Stimulated activated CD4-positive, alpha-beta T cell treated with anti-CD3 and anti-CD28 coated beads, Interleukin-1b, Interleukin-23, amount 100 ng/mL, for 48 hours (primary cell): ENCODE results near the gene ZNRD2.

Experiments
- DNase-seq: peaks from one replicate; pipeline ENCODE4 v3.0.0-alpha.2; 2020

Gene ZNRD2

DNA sequence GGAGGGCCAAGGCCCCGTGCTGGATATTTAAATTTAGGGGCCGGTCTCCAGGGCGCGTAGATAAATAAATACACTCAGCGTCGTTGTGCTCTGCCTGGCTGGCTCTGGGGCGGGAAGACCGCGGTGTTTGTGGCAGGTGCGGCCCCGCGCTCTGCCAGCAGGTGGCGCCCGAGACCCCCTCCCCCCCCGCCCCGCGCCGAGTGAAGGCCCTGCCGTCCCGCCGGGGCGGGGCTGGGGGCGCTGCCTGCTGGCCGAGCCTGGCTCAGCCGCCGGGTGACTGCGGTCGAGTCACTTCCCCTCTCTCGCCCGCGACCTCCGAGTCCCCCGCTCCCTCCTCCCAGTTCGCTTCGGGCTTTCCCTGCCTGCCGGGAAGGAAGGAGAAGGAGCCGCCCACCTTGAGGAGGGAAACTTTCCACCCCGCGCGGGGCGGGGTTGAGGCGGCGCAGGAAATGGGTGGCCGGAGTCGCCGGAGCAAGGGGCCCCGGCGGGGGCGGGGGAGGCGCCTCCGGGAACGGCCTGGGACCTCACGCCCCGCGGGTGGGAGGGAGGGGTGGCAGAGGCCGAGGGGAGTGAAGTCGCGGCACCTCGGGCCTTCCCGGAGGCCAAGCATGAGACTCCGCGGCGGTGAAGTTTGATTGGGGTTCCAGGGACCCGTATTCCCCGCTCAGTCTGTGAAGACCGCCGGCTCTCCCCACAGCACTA is 4.0 kb downstream of the ZNRD2 start:
- peak; percentile 94 for DNase-seq

GRCh38 chr11:65574811-65575567 is 4.7 kb downstream of the ZNRD2 start:
- no peak for DNase-seq

- peak; percentile 74 for DNase-seq
Observed at GRCh38 chr11:65575568-65576231, 5.4 kb downstream of the ZNRD2 start, which contains the start of gene EHBP1L1. EHBP1L1 (plus strand) TSS chr11:65576053; CDS start chr11:65576303, 250 bp downstream.

GRCh38 chr11:65576232-65576866 is 6.1 kb downstream of the ZNRD2 start:
- no peak for DNase-seq

DNA sequence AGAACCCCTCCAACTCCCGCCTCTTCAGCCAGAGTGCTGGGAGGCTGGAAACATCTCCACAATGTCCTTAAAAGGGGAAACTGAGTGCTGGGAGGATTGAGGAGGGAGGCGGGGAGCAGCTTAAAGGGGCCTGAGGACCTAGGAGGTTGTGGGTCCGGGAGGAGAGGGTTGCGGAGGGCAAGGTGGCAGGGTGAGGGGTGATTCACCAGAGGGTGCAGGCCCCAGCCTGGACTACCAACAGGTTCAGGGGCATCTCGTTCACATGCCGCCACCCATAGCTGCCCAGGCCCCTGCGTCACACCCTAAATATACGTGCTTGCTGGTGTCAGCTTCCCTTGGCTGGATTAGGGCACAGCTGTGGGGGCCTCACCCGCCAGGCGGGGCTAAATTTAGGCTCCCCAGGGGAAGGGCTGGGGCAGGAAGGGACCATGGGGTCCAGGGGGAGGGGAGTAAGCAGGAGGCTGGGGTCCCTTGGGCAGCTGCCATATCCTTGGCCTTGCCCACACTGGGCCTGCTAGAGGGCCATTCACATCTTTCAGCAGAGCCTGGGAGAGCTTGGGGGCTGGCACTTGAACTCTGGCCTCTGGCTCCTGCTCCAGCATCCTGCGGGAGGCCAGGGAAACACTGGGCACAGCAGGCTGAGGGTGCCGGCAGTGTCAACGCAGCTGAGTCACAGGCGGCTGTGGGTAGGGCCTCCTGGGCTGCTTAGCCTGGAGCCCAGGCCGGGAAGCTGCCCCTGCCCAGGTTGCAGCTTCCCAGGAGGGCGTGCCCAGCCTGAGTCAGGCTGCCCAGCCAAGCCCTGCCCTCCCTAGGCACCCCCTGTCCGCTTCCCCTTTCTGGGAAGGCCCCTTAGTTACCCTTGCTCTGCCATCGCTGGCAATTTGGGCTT is 6.8 kb downstream of the ZNRD2 start:
- DNase-seq, result peak; percentile 46

DNA sequence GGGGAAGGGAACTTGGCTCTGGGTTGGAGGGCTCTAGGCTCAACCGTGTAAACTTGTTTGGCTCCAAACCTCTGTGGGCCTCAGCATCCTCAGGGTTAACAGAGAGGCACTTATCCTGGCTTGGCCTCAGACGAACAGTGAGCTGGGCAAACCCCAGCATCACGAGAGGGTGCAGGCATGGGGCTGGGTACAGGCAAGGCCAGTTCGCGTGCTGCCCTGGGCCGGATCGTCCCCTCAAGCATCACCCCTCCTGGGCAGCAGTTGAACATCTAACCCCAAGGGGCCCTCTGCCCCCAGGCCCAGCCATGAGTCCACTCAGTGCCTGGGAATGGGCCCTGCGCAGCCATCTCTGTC is 7.5 kb downstream of the ZNRD2 start:
- DNase-seq, result no peak

DNA sequence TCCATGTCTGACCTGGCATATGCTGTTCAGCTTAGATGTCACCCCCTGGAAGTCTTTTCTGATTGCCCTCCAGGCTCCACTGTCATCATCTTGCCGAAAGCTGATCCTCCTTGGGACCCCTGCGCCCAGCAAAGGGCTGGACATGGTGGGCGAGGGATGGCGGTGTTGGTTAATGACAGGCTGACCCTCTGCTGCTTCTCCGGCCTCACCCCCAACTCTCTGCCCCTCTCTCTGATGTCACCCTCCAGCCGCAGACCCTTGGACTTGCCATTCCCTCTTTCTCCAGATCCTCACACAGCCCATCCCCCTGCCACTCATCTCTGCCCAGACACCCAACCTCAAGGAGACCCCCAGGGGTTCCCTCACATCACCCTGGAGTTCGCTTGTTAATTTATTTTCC is 7.9 kb downstream of the ZNRD2 start:
- DNase-seq, result no peak

- DNase-seq, result no peak
Observed at GRCh38 chr11:65578667-65579066, 8.4 kb downstream of the ZNRD2 start.

DNA sequence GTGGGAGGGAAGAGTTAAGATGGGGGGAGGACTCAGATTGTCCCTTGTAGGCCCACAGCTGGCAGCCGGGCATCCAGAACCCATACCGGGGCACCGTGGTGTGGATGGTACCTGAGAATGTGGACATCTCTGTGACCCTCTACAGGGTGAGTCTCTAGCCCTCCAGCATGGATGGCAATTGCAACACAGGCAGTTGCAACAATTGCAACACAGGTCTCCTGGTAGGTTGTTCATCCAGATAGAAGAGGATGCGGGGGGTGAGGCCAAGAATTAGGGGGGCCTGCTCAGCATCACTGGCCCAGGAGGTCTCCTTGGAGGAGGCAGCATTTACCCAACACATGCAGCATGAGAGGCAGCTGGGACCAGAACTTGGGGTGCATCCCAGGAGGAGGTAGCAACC is 9.0 kb downstream of the ZNRD2 start:
- no peak for DNase-seq

DNA sequence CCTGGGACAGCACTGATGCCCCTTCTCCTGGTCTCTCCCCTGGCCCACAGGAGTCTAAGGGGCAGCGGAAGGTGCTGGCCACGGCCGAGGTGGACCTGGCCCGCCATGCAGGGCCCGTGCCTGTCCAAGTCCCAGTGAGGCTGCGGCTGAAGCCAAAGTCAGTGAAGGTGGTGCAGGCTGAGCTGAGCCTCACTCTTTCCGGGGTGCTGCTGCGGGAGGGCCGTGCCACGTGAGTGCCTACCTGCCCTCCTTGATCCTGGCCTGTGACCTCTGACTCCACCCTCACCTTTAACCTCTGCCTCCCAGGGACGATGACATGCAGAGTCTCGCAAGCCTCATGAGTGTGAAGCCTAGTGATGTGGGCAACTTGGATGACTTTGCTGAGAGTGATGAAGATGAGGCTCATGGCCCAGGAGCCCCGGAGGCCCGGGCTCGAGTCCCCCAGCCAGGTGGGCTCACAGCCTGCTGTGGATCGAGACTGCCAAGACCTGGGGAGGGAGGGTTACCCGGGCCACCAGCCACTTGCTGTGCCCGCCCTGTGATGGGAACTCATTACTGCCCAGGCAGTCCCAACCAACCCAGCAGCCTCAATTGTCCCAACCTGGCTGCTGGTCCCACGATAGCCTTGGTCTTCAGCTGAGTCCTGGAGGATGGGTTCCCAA is 9.9 kb downstream of the ZNRD2 start:
- DNase-seq, result no peak

DNA sequence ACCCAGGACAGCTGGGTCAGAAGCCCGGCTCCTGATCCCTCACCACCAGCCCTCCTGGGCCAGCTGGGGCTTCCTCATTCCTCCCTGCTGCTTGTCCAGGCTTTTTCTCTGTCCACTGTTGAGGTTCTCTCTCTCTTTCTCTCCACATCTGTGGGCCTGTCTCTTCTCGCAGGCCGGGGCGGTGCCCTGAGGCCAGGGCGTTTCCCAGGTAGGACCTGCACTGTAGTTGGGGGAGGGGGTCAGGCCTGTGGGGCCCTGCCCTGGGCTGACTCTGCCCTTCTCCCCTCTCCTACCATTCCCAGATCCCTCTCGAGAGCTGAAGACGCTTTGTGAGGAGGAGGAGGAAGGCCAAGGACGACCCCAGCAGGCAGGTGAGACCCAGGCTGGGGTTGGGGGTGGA is 10.5 kb downstream of the ZNRD2 start:
- DNase-seq, result no peak

DNA sequence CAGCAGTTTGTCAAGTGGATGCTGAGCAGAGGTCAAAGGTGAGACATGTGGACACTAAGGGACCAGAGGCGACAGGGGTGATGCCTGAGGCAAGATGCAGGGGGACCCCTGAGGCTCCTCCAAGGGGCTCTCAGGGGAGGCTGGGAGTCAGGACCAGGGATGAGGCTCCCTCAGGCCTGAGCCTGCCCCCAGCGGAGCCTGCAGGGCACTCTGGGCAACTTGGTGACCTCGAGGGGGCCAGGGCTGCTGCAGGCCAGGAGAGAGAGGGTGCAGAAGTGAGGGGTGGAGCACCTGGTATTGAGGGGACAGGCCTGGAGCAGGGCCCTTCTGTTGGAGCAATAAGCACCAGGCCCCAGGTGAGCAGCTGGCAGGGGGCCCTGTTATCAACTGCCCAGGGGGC is 11.7 kb downstream of the ZNRD2 start:
- DNase-seq, result no peak

GRCh38 chr11:65583589-65583988 is 13.3 kb downstream of the ZNRD2 start:
- DNase-seq, result no peak

GRCh38 chr11:65584106-65584505 is 13.8 kb downstream of the ZNRD2 start:
- DNase-seq, result no peak

- no peak for DNase-seq
Observed at GRCh38 chr11:65584723-65585171, 14.5 kb downstream of the ZNRD2 start.

DNA sequence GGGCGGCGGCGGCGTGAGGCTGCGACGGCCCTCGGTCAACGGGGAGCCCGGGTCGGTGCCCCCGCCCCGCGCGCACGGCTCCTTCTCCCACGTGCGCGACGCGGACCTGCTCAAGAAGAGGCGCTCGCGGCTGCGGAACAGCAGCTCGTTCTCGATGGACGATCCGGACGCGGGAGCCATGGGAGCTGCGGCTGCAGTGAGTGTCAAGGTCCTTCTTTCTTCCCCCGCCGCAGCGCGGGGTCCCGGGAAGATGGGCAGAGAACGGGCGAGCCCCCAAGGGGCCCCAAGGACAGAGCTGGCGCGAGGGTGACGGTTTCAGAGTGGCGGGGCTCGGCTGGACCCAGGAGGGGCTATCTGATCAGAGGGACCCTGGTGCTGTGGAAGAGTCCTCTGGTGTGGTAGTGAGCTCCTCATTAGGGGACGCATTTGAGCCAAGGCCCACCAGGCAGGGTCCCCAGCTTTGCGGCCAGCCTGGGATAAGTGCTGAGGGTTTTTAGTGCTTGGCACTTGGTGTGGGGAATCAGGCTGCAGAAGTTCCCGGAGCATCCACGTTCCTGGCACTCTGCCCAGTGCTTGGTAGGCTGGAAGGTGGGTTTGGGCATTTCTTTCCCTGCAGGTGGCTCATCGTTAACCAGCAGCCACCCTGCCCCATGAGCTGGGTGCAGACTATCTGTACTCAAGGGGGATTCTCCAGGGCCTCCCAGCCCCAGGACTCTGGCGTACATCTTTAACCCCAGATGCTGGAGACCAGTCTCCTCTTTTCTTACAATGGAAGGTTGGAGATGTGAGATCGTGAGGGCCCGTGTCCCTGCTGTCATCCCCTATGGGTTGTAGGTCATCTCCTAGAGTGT is 15.3 kb downstream of the ZNRD2 start:
- DNase-seq, result no peak

DNA sequence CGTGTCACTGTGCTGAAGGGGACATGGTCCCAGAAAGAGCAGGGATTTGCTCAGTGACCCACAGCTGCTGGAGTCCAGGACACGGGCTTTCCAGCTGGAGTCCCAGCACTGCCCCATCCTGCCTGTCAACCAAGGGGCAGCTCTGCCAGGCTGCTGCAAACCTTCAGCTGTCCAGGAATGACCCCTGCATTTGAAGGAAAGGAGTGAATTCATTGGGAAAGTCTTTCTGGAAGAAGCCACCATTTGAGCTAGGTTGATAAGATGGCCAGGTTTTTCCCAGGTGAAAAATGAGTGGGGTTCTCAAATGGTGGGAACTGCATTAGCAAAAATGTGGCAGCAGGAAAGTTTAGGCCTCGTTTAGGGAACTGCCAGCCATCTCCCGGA is 16.0 kb downstream of the ZNRD2 start:
- no peak for DNase-seq

DNA sequence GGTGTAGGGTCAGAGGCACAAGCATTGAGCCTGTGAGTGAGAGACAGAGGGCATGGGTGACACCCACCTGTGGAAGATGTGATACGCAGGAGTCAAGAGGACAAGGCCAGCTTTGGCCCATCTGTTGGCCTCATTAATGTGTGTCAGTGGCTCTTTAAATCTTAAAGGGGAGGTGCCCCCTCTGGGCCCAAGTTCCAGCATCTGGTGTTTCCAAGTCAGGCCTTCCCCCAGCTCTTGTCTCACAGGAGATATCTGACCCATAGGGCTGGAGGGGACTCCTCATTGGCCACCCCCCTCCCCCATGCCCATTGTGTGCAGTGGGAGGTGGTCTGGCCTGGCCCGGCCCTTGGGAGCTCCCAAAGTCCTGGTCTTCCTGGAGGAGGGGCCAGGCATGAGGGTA is 16.4 kb downstream of the ZNRD2 start:
- no peak for DNase-seq

DNA sequence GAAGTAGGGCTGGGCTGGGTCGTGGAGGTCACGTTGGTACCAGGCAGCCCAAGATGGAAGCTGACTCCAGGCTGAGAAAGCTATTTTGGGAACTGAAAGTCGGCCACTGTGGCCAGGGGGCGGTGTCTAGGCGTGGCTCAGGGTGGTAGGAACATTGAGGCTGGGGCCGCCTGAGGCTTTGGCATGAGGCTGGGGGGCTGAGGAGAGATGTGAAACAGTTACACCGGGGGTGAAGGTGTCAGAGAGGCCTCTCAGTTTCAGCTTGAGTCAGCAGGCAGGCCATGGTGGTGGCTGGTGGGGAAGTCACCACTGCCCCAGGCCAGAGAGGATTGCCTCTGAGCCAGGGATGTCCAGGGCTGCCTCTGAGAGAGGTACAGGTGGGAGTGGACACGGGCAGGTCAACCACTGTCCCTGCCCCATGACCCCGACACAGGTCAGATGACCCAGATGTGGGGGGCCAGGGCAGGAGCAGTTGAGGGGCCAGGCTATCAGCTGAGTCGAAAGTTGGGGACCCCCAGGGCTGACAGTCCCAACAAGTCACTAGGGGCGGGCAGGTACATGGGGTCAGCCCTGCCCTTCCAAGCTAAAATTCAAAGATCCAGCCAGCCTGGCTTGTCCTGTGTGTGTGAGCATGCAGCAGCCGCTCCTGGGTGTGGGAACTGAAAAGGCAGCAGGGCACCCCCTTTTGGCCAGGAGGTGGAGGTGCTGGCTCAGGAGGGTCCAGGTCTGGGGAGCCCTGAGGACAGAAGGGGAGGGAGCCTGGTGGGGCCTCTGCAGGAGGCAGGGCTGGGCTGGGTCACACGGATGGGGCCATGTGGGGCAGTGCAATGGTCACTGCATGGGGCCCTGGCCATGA is 18.1 kb downstream of the ZNRD2 start:
- peak; percentile 83 for DNase-seq
